HepG2 (cell line): Measurements from ENCODE around the gene VWA3B. TPM values are rescaled to one million over a fixed set of nuclear protein-coding genes. Genes with fewer than 3 reads are reported as not detected.

Source experiments
- ATAC-seq: fragments of 200-7000 bp; cut with Tn5 transposase; 3 replicates; pipeline ENCODE4 v1.9.1; 2020; ENCODE audit warnings: mild to moderate bottlenecking, moderate library complexity
- BruUV-seq: library from RNA; stranded (reverse); fragments of 400-500 nt; replicated peaks from 2 replicates; lab custom pipeline; 2021; lab: Mats Ljungman, UMichigan
- CTCF ChIA-PET: fragments of 300-600 bp; formaldehyde crosslinking; extraction: SDS; loops from one replicate; lab custom pipeline; 2021; ENCODE audit warnings: low total read pairs, inconsistent platforms, low intra/inter-chr PET ratio; lab: Yijun Ruan, JAX
- POLR2A ChIA-PET: fragments of 350-600 bp; sonication (Branson Sonifier 250); formaldehyde crosslinking; loops from one replicate; lab custom pipeline; 2020; ENCODE audit warnings: antibody characterized with exemption, inconsistent platforms; lab: Yijun Ruan, JAX
- DNase-seq: peaks from one replicate; pipeline ENCODE4 v3.0.0-alpha.2; 2015; ENCODE audit warnings: low spot score
- FAIRE-seq: peaks from 3 replicates; lab custom pipeline; 2011; peaks lifted over from hg19 to GRCh38; lab: Jason Lieb, UNC
- H2AFZ ChIP-seq: one replicate; pipeline ENCODE4 v1.6.1; 2011; ENCODE audit warnings: low read length, inconsistent platforms
- H3K27ac ChIP-seq: fragments of 300-600 bp; 3 replicates; pipeline ENCODE4 v1.8.0; 2011; ENCODE audit warnings: mixed run types, mild to moderate bottlenecking, mixed read lengths, low read length, inconsistent platforms; ENCODE audit not compliant: insufficient read depth; ENCODE audit errors: extremely low read length
- H3K27me3 ChIP-seq, 2 experiments: fragments of 200-600 bp in 1 of 2; 2 replicates in 1 of 2; 3 replicates in 1 of 2; pipeline versions ENCODE4 v1.6.0 to v1.8.0; 2011; ENCODE audit warnings: low read length in 2 of 2, mild to moderate bottlenecking in 2 of 2, moderate library complexity in 2 of 2, inconsistent platforms in 1 of 2; ENCODE audit not compliant: insufficient read depth in 2 of 2, control insufficient read depth in 1 of 2
- H3K36me3 ChIP-seq, 2 experiments: fragments of 200-600 bp in 1 of 2; replicated peaks in 1 of 2; 2 replicates in 1 of 2; 3 replicates in 1 of 2; pipeline versions ENCODE4 v1.5.1 to v1.8.0; 2011; ENCODE audit warnings: low read length in 2 of 2, inconsistent platforms in 1 of 2; ENCODE audit not compliant: insufficient read depth in 2 of 2, control insufficient read depth in 1 of 2
- H3K4me1 ChIP-seq: 2 replicates; pipeline ENCODE4 v1.5.1; 2012; ENCODE audit warnings: low read length, inconsistent platforms; ENCODE audit not compliant: insufficient read depth
- H3K4me2 ChIP-seq: 2 replicates; pipeline ENCODE4 v1.6.0; 2011; ENCODE audit warnings: low read depth, low read length, inconsistent platforms
- H3K4me3 ChIP-seq, 3 experiments: fragments of 200-600 bp in 1 of 3; sonication (generic), shearing (Covaris generic) in 1 of 3; replicated peaks in 1 of 3; 2 replicates each; pipeline ENCODE4 v1.5.1; 2011 to 2016; ENCODE audit warnings: low read length in 3 of 3, inconsistent platforms in 2 of 3, low read depth in 2 of 3, mild to moderate bottlenecking in 2 of 3, control low read depth in 1 of 3, mixed read lengths in 1 of 3; ENCODE audit not compliant: insufficient read depth in 1 of 3
- H3K79me2 ChIP-seq: one replicate; pipeline ENCODE4 v1.6.1; 2011; ENCODE audit warnings: low read length, inconsistent platforms; ENCODE audit not compliant: insufficient read depth
- H3K9ac ChIP-seq: 2 replicates; pipeline ENCODE4 v1.6.0; 2011; ENCODE audit warnings: mild to moderate bottlenecking, low read depth, low read length, inconsistent platforms; ENCODE audit not compliant: insufficient read depth
- H3K9me3 ChIP-seq: 2 replicates; pipeline ENCODE4 v1.5.1; 2012; ENCODE audit warnings: mild to moderate bottlenecking, low read length
- H4K20me1 ChIP-seq: 2 replicates; pipeline ENCODE4 v1.6.0; 2011; ENCODE audit warnings: inconsistent platforms, mild to moderate bottlenecking, low read length, moderate library complexity; ENCODE audit not compliant: insufficient read depth
- BRF2 ChIP-seq: sonication (generic); formaldehyde crosslinking; IDR thresholded peaks from 2 replicates; pipeline ENCODE4 v1.8.1; 2022; ENCODE audit warnings: mild to moderate bottlenecking, missing genetic modification reagents
- GLI4 ChIP-seq: sonication (generic); formaldehyde crosslinking; IDR thresholded peaks from 2 replicates; pipeline ENCODE4 v1.5.1; 2020; ENCODE audit warnings: missing genetic modification reagents, mild to moderate bottlenecking, moderate library complexity, borderline replicate concordance
- MTA1 ChIP-seq: sonication (generic); formaldehyde crosslinking; IDR thresholded peaks from 2 replicates; pipeline ENCODE4 v1.4.0; 2020; ENCODE audit warnings: missing genetic modification reagents, mild to moderate bottlenecking, borderline replicate concordance
- MXD1 ChIP-seq: sonication (generic); formaldehyde crosslinking; IDR thresholded peaks from 2 replicates; pipeline ENCODE4 v1.4.0; 2020; ENCODE audit warnings: mild to moderate bottlenecking, missing genetic modification reagents
- NONO ChIP-seq, 2 experiments: fragments of 450-650 bp in 1 of 2; sonication (generic) in 1 of 2; formaldehyde crosslinking in 1 of 2; IDR thresholded peaks in 1 of 2; conservative IDR thresholded peaks in 1 of 2; 2 replicates each; pipeline versions ENCODE4 v1.6.1 to v1.8.0; 2017 to 2022; ENCODE audit warnings: mild to moderate bottlenecking in 1 of 2, missing genetic modification reagents in 1 of 2, moderate library complexity in 1 of 2
- REXO4 ChIP-seq: sonication (generic); formaldehyde crosslinking; IDR thresholded peaks from 2 replicates; pipeline ENCODE4 v1.8.0; 2022; ENCODE audit warnings: missing genetic modification reagents, mild to moderate bottlenecking, borderline replicate concordance
- SKI ChIP-seq: fragments of 450-650 bp; IDR thresholded peaks from one replicate; pipeline ENCODE4 v1.6.1; 2018; ENCODE audit warnings: mild to moderate bottlenecking; ENCODE audit not compliant: partially characterized antibody
- SMYD3 ChIP-seq: sonication (generic); formaldehyde crosslinking; IDR thresholded peaks from 2 replicates; pipeline ENCODE4 v1.8.1; 2023; ENCODE audit warnings: mild to moderate bottlenecking, missing genetic modification reagents
- SRSF1 ChIP-seq: fragments of 200-400 bp; formaldehyde crosslinking; optimal IDR thresholded peaks from 2 replicates; pipeline ENCODE3; 2017; ENCODE audit warnings: mild to moderate bottlenecking, low read depth, low read length, moderate library complexity
- THAP8 ChIP-seq: sonication (generic); formaldehyde crosslinking; IDR thresholded peaks from 2 replicates; pipeline ENCODE4 v1.5.1; 2020; ENCODE audit warnings: missing genetic modification reagents, mild to moderate bottlenecking, borderline replicate concordance
- XBP1 ChIP-seq: sonication (generic); formaldehyde crosslinking; IDR thresholded peaks from 2 replicates; pipeline ENCODE4 v1.5.0; 2020; ENCODE audit warnings: missing genetic modification reagents
- ZNF446 ChIP-seq: sonication (generic); formaldehyde crosslinking; IDR thresholded peaks from 2 replicates; pipeline ENCODE4 v1.5.0; 2020; ENCODE audit warnings: mild to moderate bottlenecking, missing genetic modification reagents
- ZSCAN29 ChIP-seq: sonication (generic); formaldehyde crosslinking; conservative IDR thresholded peaks from 2 replicates; pipeline ENCODE4 v1.4.0; 2020; ENCODE audit warnings: mild to moderate bottlenecking, missing genetic modification reagents
- WGBS: methylation state at CpG from one replicate; pipeline ENCODE4 v1.1.6; 2017; ENCODE audit warnings: low lambda C conversion rate; 5-methylcytosine and 5-hydroxymethylcytosine counted together
- in situ Hi-C: cut with HindIII; loops from 2 replicates; pipeline ENCODE4 v1.10.0; 2017; ENCODE audit warnings: low pct_unique_long_range_greater_than_20kb; ENCODE audit not compliant: extremely low pct_ligation_motif_present
- intact Hi-C: fragments of 100-400 bp; cut with micrococcal nuclease; formaldehyde crosslinking; loops from one replicate; pipeline ENCODE4 v1.10.0; 2022; ENCODE audit not compliant: unreplicated experiment
- polyA plus RNA-seq, 8 experiments: library from polyadenylated mRNA; depleted of rRNA in 3 of 8; stranded (reverse) in 7 of 8; unstranded in 1 of 8; fragments of >200 nt; fragmentation: Illumina TruSeq in 4 of 8; extraction: Trizol in 4 of 8; gene quantifications; 2 replicates each; pipeline versions ENCODE4 v1.2.1 to v1.2.3, GENCODE V29; 2011 to 2016; ENCODE audit warnings: low read depth in 4 of 8, missing spikeins in 1 of 8, mixed read lengths in 1 of 8; ENCODE audit not compliant: insufficient read depth in 1 of 8
- total RNA-seq, 5 experiments: library from RNA; depleted of rRNA; stranded (reverse); fragments of >200 nt; fragmentation: Illumina TruSeq; extraction: Trizol; gene quantifications; 2 replicates each; pipeline ENCODE4 v1.2.3, GENCODE V29; 2016; ENCODE audit warnings: low read depth in 1 of 5
- TF ChIP-seq, protein P1 (sequence below): sonication (generic); formaldehyde crosslinking; IDR thresholded peaks from 2 replicates; pipeline ENCODE4 v1.8.0; 2022; ENCODE audit warnings: missing genetic modification reagents, mild to moderate bottlenecking, inconsistent platforms, borderline replicate concordance
- TF ChIP-seq, protein P2 (sequence below): sonication (generic); formaldehyde crosslinking; IDR thresholded peaks from 2 replicates; pipeline ENCODE4 v1.8.0; 2022; ENCODE audit warnings: mild to moderate bottlenecking, missing genetic modification reagents, moderate library complexity
- TF ChIP-seq, protein P3 (sequence below): sonication (generic); formaldehyde crosslinking; IDR thresholded peaks from 2 replicates; pipeline ENCODE4 v1.4.0; 2020; ENCODE audit warnings: low read depth, mild to moderate bottlenecking, missing genetic modification reagents
- TF ChIP-seq, protein P4 (sequence below): IDR thresholded peaks from 2 replicates; pipeline ENCODE4 v1.6.1; 2016; ENCODE audit warnings: missing genetic modification reagents, missing compliant biosample characterization
- TF ChIP-seq, protein P5 (sequence below): IDR thresholded peaks from 2 replicates; pipeline ENCODE4 v1.6.1; 2016; ENCODE audit warnings: mild to moderate bottlenecking, missing biosample characterization, missing genetic modification reagents

VWA3B gene
- total and polyA plus RNA-seq, 2 of the 13 experiments (the other 11 are each of a cell fraction or from before 2014, with no cell fraction given), result not detected

DNA sequence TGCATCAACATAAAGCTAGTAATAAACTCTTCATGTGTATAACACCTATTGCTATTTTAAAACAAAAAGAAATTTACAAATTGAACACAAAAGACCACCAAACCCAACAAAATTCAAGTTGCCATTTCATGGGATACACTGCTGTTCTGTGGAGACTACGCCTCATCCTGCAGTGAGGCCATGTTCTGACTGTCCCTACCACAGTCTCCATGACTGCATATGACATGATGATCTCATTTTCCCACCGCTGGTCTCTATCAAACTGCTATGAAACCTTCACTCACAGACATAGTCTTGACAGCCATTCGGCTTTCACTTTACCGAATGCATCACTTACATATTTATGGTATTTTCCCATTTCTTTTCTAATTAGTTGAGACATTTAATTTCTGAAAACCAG lies 21.2 kb upstream of the VWA3B start:
- H3K9ac ChIP-seq, result no peak overlapping the region
- H2AFZ ChIP-seq, result no peak overlapping the region
- no peak for DNase-seq
- H3K4me2 ChIP-seq, result no peak overlapping the region
- no peaks in the 10 kb centered on the region for H3K4me1 ChIP-seq
- FAIRE-seq, result no peak
- no peaks in the 10 kb centered on the region for H3K79me2 ChIP-seq
- ChIA-PET POLR2A (no interaction called here), CTCF (no interaction called here)
- peaks cover 0 to 14% of the 10 kb centered on the region in 2 experiments; a peak in 3 of 5 replicates for H3K27me3 ChIP-seq
- no peaks in the 10 kb centered on the region for H3K36me3 ChIP-seq
- 46% methylated on average over 4 of the region's 4 CpGs for WGBS
- H3K4me3 ChIP-seq, result no peak overlapping the region
- BruUV-seq, result no TSS peak
- H4K20me1 ChIP-seq, result no peaks in the 10 kb centered on the region
- in situ Hi-C loops, result no loop called here
- H3K9me3 ChIP-seq, result no peaks in the 10 kb centered on the region
- no peak overlapping the region for H3K27ac ChIP-seq
- ATAC-seq, result no peak
- intact Hi-C loops, result no loop called here
- TF ChIP-seq THAP8, result no peak
- TF ChIP-seq SKI, result no peak
- TF ChIP-seq, protein P1, sequence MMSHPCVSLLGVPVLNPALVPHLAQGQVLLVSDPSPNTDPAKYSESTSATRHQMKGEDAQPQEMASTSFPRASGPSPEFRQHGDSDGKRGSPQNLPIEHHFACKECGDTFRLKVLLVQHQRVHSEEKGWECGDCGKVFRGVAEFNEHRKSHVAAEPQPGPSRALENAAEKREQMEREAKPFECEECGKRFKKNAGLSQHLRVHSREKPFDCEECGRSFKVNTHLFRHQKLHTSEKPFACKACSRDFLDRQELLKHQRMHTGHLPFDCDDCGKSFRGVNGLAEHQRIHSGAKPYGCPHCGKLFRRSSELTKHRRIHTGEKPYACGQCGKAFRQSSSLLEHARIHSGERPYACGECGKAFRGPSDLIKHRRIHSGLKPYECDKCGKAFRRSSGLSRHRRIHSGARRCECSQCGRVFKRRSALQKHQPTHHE (CRISPR knock-in tag), result no peak
- TF ChIP-seq MXD1 (CRISPR knock-in tag), result no peak
- TF ChIP-seq ZNF446 (CRISPR knock-in tag), result no peak
- no peak for TF ChIP-seq SMYD3
- TF ChIP-seq, protein P2, sequence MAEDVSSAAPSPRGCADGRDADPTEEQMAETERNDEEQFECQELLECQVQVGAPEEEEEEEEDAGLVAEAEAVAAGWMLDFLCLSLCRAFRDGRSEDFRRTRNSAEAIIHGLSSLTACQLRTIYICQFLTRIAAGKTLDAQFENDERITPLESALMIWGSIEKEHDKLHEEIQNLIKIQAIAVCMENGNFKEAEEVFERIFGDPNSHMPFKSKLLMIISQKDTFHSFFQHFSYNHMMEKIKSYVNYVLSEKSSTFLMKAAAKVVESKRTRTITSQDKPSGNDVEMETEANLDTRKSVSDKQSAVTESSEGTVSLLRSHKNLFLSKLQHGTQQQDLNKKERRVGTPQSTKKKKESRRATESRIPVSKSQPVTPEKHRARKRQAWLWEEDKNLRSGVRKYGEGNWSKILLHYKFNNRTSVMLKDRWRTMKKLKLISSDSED (CRISPR knock-in tag), result no peak
- TF ChIP-seq NONO (IDR thresholded peaks at IDR 0.05), result no peak
- no peak for TF ChIP-seq NONO (CRISPR knock-in tag; conservative IDR thresholded peaks at IDR 0.05)
- TF ChIP-seq, protein P3, sequence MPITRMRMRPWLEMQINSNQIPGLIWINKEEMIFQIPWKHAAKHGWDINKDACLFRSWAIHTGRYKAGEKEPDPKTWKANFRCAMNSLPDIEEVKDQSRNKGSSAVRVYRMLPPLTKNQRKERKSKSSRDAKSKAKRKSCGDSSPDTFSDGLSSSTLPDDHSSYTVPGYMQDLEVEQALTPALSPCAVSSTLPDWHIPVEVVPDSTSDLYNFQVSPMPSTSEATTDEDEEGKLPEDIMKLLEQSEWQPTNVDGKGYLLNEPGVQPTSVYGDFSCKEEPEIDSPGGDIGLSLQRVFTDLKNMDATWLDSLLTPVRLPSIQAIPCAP, result no peak
- TF ChIP-seq ZSCAN29 (CRISPR knock-in tag), result no peak
- TF ChIP-seq, protein P4, sequence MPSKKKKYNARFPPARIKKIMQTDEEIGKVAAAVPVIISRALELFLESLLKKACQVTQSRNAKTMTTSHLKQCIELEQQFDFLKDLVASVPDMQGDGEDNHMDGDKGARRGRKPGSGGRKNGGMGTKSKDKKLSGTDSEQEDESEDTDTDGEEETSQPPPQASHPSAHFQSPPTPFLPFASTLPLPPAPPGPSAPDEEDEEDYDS (CRISPR knock-in tag), result no peak
- TF ChIP-seq, protein P5, sequence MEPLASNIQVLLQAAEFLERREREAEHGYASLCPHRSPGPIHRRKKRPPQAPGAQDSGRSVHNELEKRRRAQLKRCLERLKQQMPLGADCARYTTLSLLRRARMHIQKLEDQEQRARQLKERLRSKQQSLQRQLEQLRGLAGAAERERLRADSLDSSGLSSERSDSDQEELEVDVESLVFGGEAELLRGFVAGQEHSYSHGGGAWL, result no peak
- no peak for TF ChIP-seq SRSF1
- no peak for TF ChIP-seq XBP1 (CRISPR knock-in tag)
- TF ChIP-seq MTA1 (CRISPR knock-in tag), result no peak
- TF ChIP-seq REXO4 (CRISPR knock-in tag), result no peak
- no peak for TF ChIP-seq GLI4 (CRISPR knock-in tag)
- TF ChIP-seq BRF2 (CRISPR knock-in tag), result no peak
